Measurements from ENCODE around the gene ANKRD27.

DNA sequence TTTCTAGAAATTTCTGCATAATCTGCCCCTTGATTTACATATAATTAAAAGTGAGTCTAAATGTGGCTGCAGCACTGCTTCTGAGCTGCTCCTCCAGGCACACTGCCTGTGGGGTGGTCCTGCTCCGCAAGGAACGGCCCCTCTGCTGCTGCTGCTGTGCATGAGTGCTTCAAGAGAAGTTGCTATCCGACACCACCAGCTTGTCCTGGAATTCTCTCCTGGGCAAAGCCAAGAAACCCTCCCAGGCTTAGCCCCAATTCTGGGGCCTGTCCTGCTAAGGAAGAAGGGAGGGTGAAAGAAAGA lies 101.5 kb downstream of the ANKRD27 start:
- TF ChIP-seq POLR2A (IDR thresholded peaks at IDR 0.05): no peak
- TF ChIP-seq, protein P1, sequence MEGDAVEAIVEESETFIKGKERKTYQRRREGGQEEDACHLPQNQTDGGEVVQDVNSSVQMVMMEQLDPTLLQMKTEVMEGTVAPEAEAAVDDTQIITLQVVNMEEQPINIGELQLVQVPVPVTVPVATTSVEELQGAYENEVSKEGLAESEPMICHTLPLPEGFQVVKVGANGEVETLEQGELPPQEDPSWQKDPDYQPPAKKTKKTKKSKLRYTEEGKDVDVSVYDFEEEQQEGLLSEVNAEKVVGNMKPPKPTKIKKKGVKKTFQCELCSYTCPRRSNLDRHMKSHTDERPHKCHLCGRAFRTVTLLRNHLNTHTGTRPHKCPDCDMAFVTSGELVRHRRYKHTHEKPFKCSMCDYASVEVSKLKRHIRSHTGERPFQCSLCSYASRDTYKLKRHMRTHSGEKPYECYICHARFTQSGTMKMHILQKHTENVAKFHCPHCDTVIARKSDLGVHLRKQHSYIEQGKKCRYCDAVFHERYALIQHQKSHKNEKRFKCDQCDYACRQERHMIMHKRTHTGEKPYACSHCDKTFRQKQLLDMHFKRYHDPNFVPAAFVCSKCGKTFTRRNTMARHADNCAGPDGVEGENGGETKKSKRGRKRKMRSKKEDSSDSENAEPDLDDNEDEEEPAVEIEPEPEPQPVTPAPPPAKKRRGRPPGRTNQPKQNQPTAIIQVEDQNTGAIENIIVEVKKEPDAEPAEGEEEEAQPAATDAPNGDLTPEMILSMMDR (IDR thresholded peaks at IDR 0.05): no peak
